C4-2B (cell line): ENCODE results near the gene PPP3R1.

Source experiments
- H3K27ac ChIP-seq: fragments of 450-650 bp; 2 replicates; pipeline ENCODE4 v1.5.1; 2017
- ZFX ChIP-seq: fragments of 450-650 bp; IDR thresholded peaks from 2 replicates; pipeline ENCODE4 v1.6.1; 2017
- TF ChIP-seq, protein P1 (sequence below): fragments of 450-650 bp; conservative IDR thresholded peaks from 2 replicates; pipeline ENCODE4 v1.5.1; 2017; ENCODE audit warnings: mild to moderate bottlenecking

Gene PPP3R1

DNA sequence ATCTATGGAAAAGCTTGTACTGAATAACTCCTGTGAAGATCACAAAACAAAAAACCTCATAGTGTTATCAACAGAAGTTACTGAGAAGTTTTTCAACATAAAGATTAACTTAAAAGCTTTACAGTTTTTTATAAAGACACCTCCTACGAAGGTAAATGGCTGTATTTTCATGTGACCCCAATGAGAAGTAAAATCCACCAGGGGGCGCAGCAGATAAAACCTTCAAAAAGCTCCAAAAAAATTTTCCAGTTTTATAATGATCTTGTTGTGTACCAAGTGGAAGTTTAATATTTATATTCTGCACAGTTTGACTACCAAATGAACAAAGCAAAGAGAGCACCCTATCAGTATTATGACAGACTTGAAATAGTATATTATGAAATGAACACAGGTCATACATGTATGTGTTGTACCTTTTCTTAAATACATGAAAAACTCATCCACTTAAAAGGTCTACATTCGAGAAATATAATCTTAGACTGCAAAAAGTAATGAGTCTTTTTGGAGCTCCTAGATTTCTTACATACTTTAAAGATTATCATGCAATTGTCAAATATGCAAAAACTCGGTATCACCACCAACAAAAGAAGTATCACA lies 56.1 kb downstream of the PPP3R1 start:
- no peak overlapping the region for H3K27ac ChIP-seq
- no peak for TF ChIP-seq ZFX
- TF ChIP-seq, protein P1, sequence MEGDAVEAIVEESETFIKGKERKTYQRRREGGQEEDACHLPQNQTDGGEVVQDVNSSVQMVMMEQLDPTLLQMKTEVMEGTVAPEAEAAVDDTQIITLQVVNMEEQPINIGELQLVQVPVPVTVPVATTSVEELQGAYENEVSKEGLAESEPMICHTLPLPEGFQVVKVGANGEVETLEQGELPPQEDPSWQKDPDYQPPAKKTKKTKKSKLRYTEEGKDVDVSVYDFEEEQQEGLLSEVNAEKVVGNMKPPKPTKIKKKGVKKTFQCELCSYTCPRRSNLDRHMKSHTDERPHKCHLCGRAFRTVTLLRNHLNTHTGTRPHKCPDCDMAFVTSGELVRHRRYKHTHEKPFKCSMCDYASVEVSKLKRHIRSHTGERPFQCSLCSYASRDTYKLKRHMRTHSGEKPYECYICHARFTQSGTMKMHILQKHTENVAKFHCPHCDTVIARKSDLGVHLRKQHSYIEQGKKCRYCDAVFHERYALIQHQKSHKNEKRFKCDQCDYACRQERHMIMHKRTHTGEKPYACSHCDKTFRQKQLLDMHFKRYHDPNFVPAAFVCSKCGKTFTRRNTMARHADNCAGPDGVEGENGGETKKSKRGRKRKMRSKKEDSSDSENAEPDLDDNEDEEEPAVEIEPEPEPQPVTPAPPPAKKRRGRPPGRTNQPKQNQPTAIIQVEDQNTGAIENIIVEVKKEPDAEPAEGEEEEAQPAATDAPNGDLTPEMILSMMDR: peak; percentile 72

DNA sequence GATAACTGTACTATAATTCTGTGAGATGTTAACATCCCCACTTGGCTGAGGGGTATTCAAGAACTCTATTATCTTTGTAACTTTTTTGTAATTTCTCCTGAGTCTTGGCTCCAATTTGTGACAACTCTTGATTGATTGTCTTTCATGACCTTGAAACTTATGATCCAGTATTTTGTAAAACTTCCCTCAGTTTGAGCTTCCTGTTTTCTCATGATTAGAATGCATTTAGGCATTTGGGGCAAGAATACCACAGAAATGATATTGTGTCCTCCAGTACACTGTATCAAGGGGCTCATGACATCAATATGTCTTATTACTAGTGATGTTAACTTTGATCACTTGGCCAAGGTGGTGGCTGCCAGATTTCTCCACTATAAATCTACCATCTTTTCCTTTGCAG lies 57.2 kb downstream of the PPP3R1 start:
- TF ChIP-seq, protein P1: no peak
- no peak for TF ChIP-seq ZFX
- H3K27ac ChIP-seq: no peak overlapping the region

DNA sequence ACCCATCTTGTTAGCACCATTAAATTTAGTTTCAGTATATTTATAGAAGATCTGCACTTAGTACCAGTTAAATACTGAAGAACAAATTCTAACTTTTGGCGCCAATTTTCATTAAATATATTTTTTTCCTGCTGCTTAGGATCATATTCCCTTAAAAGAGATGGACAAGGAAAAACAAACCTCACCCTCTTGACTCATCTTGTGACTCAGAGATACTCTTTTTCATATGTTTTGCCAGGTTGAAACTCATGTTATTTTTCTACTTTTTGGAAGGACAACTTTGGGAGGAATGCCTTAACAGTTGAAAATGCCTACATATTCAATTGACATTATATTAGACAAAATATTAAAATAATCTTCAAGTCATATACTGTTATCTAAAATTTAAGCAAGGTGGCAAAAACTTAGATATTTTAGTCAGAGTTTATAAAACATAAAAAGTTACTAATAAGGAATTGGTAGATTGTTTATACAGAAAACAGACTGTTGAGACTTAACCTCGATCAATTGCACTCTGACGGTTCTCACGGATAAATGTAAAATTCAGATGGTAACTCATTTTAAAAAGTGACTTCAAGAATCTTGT lies 58.5 kb downstream of the PPP3R1 start:
- H3K27ac ChIP-seq: no peak overlapping the region

DNA sequence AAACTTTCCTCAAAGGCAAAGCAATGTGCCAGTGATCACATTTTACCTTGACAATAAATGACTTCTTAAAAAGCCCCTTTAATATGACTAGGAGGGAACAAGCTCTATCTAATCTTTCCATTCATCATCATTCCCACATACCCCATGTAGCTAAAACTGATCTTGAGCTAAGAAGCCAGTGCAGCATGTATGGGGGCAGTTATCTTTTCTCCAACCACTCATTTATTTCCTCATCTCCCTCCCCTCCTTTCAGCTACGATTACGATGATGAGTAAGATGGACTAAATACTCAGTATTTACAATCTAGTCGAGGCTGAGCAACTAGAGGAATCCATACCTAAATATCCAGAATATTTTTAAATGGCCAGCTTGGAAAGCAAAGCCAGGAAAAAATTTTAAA lies 59.2 kb downstream of the PPP3R1 start:
- no peak overlapping the region for H3K27ac ChIP-seq

More for the DNA sequence above, 58.5 kb downstream of the PPP3R1 start:
- TF ChIP-seq, protein P1: no peak
- no peak for TF ChIP-seq ZFX

DNA sequence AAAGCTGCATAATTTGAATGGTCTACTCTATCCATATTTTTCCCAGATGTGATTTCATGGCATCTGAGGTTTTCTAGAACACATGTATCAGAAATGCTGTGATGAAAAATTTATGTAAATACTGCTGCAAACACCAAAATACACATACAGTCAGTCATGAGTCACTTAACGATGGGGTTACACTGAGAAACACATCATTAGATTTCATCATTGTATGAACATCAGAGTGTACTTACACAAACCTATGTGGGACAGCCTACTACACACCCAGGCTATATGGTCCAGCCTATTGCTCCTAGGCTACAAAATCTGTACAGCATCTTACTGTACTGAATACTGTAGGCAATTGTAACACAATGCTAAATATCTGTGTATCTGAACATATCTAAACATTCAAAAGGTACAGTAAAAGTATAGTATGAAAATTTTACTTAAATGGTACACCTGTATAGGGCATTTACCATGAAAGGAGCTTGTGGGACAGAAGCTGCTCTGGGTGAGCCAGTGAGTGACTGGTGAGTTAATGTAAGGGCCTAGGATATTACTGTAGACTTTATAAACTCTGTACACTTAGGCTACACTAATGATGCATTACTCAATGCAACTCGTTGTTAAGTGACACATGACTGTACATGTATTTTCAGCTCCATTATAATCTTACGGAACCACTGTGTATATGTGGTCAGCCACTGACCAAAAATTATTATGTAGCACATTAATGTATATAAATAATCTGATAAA lies 61.2 kb downstream of the PPP3R1 start:
- TF ChIP-seq ZFX: no peak
- TF ChIP-seq, protein P1: no peak

More for the DNA sequence above, 59.2 kb downstream of the PPP3R1 start:
- TF ChIP-seq, protein P1: no peak
- no peak for TF ChIP-seq ZFX

DNA sequence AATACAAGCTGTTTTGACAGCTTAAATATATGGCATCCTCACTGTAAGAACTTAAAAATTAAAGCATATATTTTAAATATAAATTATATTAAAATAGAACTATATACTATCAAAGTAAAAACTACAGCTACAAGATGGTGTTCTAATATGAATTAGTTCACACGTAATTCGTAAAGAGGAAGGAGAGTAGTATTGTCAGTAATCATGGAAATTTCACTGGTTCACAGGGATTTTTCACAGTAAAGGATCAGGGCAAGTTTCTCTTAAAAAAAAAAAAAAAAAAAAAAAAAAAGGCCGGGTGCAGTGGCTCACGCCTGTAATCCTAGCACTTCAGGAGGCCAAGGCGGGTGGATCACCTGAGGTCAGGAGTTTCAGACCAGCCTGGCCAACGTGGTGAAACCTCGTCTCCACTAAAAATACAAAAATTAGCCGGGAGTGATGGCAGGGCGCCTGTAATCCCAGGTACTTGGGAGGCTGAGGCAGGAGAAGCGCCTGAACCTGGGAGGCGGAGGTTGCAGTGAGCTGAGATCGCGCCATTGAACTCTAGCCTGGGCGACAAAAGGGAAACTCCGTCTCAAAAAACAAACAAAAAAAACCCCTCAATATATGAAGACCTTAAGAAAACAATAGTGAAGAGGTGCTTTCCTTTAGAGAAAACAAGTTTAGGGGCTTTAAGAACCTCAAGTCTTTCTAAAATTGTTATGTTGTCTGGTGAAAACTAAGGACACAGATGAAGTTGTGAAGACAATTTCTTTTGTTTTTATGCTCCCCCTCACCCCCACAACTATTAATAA lies 62.1 kb downstream of the PPP3R1 start:
- TF ChIP-seq ZFX: no peak
- TF ChIP-seq, protein P1: no peak
- no peak overlapping the region for H3K27ac ChIP-seq

More for the DNA sequence above, 61.2 kb downstream of the PPP3R1 start:
- no peak overlapping the region for H3K27ac ChIP-seq
